Body of pancreas (tissue), 4 donors: Measurements from ENCODE around the gene PLLP. TPM values are rescaled to one million over a fixed set of nuclear protein-coding genes. Genes with fewer than 3 reads are reported as not detected.

ENCODE experiments used
- ATAC-seq: fragments of 150-250 bp; one replicate; pipeline ENCODE4 v1.9.1; 2016
- DNase-seq, 4 donors: peaks; one replicate each; pipeline ENCODE4 v3.0.0-alpha.2; 2019
- H3K27ac ChIP-seq, 4 donors: fragments of 200-600 bp; sonication (generic); 1 replicate in 3 of 4; 2 replicates in 1 of 4; pipeline versions ENCODE4 v1.5.1 to v1.6.1; 2016 to 2019; ENCODE audit warnings: mild to moderate bottlenecking in 1 of 4, mixed read lengths in 1 of 4, moderate library complexity in 1 of 4
- H3K27me3 ChIP-seq, 2 donors: fragments of 200-600 bp; sonication (generic); one replicate each; pipeline ENCODE4 v1.6.0; 2016; ENCODE audit warnings: mild to moderate bottlenecking in 1 of 2
- H3K36me3 ChIP-seq, 2 donors: fragments of 200-600 bp; sonication (generic); replicated peaks in 1 of 2; 2 replicates each; pipeline ENCODE4 v1.5.1; 2016; ENCODE audit warnings: low read depth in 2 of 2; ENCODE audit not compliant: insufficient read depth in 1 of 2
- H3K4me1 ChIP-seq: fragments of 200-600 bp; sonication (generic); one replicate; pipeline ENCODE4 v1.6.0; 2016
- H3K4me3 ChIP-seq, 2 donors: fragments of 200-600 bp; sonication (generic); 1 replicate in 1 of 2; 2 replicates in 1 of 2; pipeline ENCODE4 v1.5.1; 2016 to 2019
- H3K9me3 ChIP-seq, 3 donors: fragments of 200-600 bp; sonication (generic); 1 replicate in 2 of 3; 2 replicates in 1 of 3; pipeline ENCODE4 v1.5.1; 2016
- CTCF ChIP-seq, 7 experiments: fragments of 450-650 bp in 4 of 7; fragments of 200-600 bp in 3 of 7; sonication (generic) in 3 of 7; IDR thresholded peaks; one replicate each; pipeline ENCODE4 v1.5.1; 2016 to 2019; ENCODE audit warnings: antibody characterized with exemption in 7 of 7
- POLR2A ChIP-seq, 3 donors: fragments of 450-650 bp; IDR thresholded peaks; one replicate each; pipeline ENCODE4 v1.6.1; 2016; ENCODE audit warnings: antibody characterized with exemption in 3 of 3, mild to moderate bottlenecking in 2 of 3
- WGBS, 2 donors: methylation state at CpG; one replicate each; pipeline ENCODE4 v1.1.5; 2017; 5-methylcytosine and 5-hydroxymethylcytosine counted together
- intact Hi-C: fragments of 100-400 bp; cut with DNase I; formaldehyde crosslinking; loops from one replicate; pipeline ENCODE4 v1.15.1; 2023
- total RNA-seq, 2 donors: library from RNA; depleted of rRNA; stranded (reverse); fragments of >200 nt; gene quantifications; one replicate each; pipeline ENCODE4 v1.1.0, GENCODE V29; 2016

Gene PLLP
- total RNA-seq, 2 donors from 2014 or later = 32.9 to 43.2 TPM

GRCh38 chr16:57224651-57225335 lies 59.7 kb downstream of the PLLP start:
- no peaks in the 10 kb centered on the region for H3K9me3 ChIP-seq
- ATAC-seq (no peak), DNase-seq (no peak)
- intact Hi-C loops = no loop called here
- H3K4me3 ChIP-seq = no peak overlapping the region
- peaks cover 0 to 44% of the 10 kb centered on the region in 2 donors for H3K36me3 ChIP-seq
- WGBS, 2 donors = 95 to 96% methylated on average over 6 of the region's 6 CpGs
- H3K27ac ChIP-seq = no peak overlapping the region
- H3K4me1 ChIP-seq = no peaks in the 10 kb centered on the region
- no peaks in the 10 kb centered on the region for H3K27me3 ChIP-seq
- TF ChIP-seq CTCF (IDR thresholded peaks at IDR 0.05) (no peak), POLR2A (IDR thresholded peaks at IDR 0.05) (no peak)

- H3K4me3 ChIP-seq = no peak overlapping the region
- H3K36me3 ChIP-seq = peaks cover 0 to 41% of the 10 kb centered on the region in 2 donors
- no peaks in the 10 kb centered on the region for H3K9me3 ChIP-seq
- H3K27me3 ChIP-seq = no peaks in the 10 kb centered on the region
- DNase-seq = no peak
- no peaks in the 10 kb centered on the region for H3K4me1 ChIP-seq
- 92 to 93% methylated on average over 1 of the region's 1 CpG for WGBS, 2 donors
- no peak for ATAC-seq
- no peak for TF ChIP-seq POLR2A (IDR thresholded peaks at IDR 0.05)
- no peak for TF ChIP-seq CTCF (IDR thresholded peaks at IDR 0.05)
- no peak overlapping the region for H3K27ac ChIP-seq
- intact Hi-C loops = no loop called here
Measured at GRCh38 chr16:57223057-57223456, 61.4 kb downstream of the PLLP start.

GRCh38 chr16:57216968-57217367 lies 67.5 kb downstream of the PLLP start:
- Histone ChIP-seq H3K4me1 (no peaks in the 10 kb centered on the region), H3K27ac (no peak overlapping the region), H3K36me3 (peaks cover 7 to 20% of the 10 kb centered on the region in 2 donors), H3K27me3 (no peaks in the 10 kb centered on the region), H3K9me3 (no peaks in the 10 kb centered on the region), H3K4me3 (no peak overlapping the region)
- WGBS, 2 donors = 73 to 82% methylated on average over 2 of the region's 2 CpGs
- intact Hi-C loops = no loop called here
- ATAC-seq (no peak), DNase-seq (no peak)
- TF ChIP-seq CTCF (IDR thresholded peaks at IDR 0.05) (no peak), POLR2A (IDR thresholded peaks at IDR 0.05) (no peak)

GRCh38 chr16:57213462-57213861 lies 71.0 kb downstream of the PLLP start:
- Histone ChIP-seq H3K4me3 (no peak overlapping the region), H3K9me3 (no peaks in the 10 kb centered on the region), H3K27me3 (no peaks in the 10 kb centered on the region), H3K4me1 (no peaks in the 10 kb centered on the region), H3K36me3 (peaks cover 7 to 17% of the 10 kb centered on the region in 2 donors), H3K27ac (no peak overlapping the region)
- WGBS, 2 donors = 85 to 92% methylated on average over 1 of the region's 1 CpG
- no peak for ATAC-seq
- no peak for DNase-seq
- intact Hi-C loops = no loop called here
- TF ChIP-seq CTCF (IDR thresholded peaks at IDR 0.05) (no peak), POLR2A (IDR thresholded peaks at IDR 0.05) (no peak)

GRCh38 chr16:57209780-57210179 lies 74.7 kb downstream of the PLLP start:
- TF ChIP-seq POLR2A (IDR thresholded peaks at IDR 0.05) (no peak), CTCF (IDR thresholded peaks at IDR 0.05) (no peak)
- no peak overlapping the region for H3K4me3 ChIP-seq
- ATAC-seq (no peak), DNase-seq (no peak)
- no peak overlapping the region for H3K27ac ChIP-seq
- intact Hi-C loops = no loop called here
- H3K27me3 ChIP-seq = no peaks in the 10 kb centered on the region
- H3K9me3 ChIP-seq = no peaks in the 10 kb centered on the region
- 98 to 100% methylated on average over 4 to 5 of the region's 5 CpGs for WGBS, 2 donors
- no peaks in the 10 kb centered on the region for H3K4me1 ChIP-seq
- H3K36me3 ChIP-seq = peaks cover 0 to 20% of the 10 kb centered on the region in 2 donors
